MCF 10A (cell line): ENCODE data around the gene PHF20. TPM values are rescaled to one million over a fixed set of nuclear protein-coding genes. Genes with fewer than 3 reads are reported as not detected.
A peak's percentile ranks its signal among the peaks of the same experiment; 100 is the strongest.

Source experiments
- BruUV-seq: library from RNA; stranded (reverse); fragments of 400-500 nt; replicated peaks from 2 replicates; lab custom pipeline; 2021; lab: Mats Ljungman, UMichigan
- CTCF ChIA-PET: fragments of 300-600 bp; sonication (Branson Sonifier 250); formaldehyde crosslinking; extraction: SDS; loops from one replicate; lab custom pipeline; 2021; ENCODE audit warnings: antibody characterized with exemption, inconsistent platforms; lab: Yijun Ruan, JAX
- POLR2A ChIA-PET: fragments of 300-600, 350-650 bp; sonication (Branson Sonifier 250); formaldehyde crosslinking; extraction: SDS; loops from one replicate; lab custom pipeline; 2020; ENCODE audit warnings: antibody characterized with exemption, inconsistent platforms; lab: Yijun Ruan, JAX
- DNase-seq: peaks from one replicate; pipeline ENCODE4 v3.0.0-alpha.2; 2018; ENCODE audit not compliant: unreplicated experiment
- H3K27ac Mint-ChIP-seq: one replicate; pipeline ENCODE4 v1.8.0; 2022; ENCODE audit warnings: mild to moderate bottlenecking, low read depth, mixed read lengths; ENCODE audit not compliant: unreplicated experiment
- H3K27me3 Mint-ChIP-seq: one replicate; pipeline ENCODE4 v1.8.0; 2022; ENCODE audit warnings: mixed read lengths; ENCODE audit not compliant: insufficient read depth, unreplicated experiment
- H3K36me3 Mint-ChIP-seq: one replicate; pipeline ENCODE4 v1.8.0; 2022; ENCODE audit warnings: mild to moderate bottlenecking, moderate library complexity, mixed read lengths; ENCODE audit not compliant: insufficient read depth, unreplicated experiment
- H3K4me1 Mint-ChIP-seq: one replicate; pipeline ENCODE4 v1.8.0; 2022; ENCODE audit warnings: mixed read lengths; ENCODE audit not compliant: insufficient read depth, unreplicated experiment
- H3K4me3 Mint-ChIP-seq: one replicate; pipeline ENCODE4 v1.8.0; 2022; ENCODE audit warnings: mild to moderate bottlenecking, moderate library complexity, mixed read lengths; ENCODE audit not compliant: unreplicated experiment
- H3K9me3 Mint-ChIP-seq: one replicate; pipeline ENCODE4 v1.8.0; 2022; ENCODE audit warnings: mixed read lengths; ENCODE audit not compliant: unreplicated experiment
- intact Hi-C: fragments of 100-400 bp; cut with micrococcal nuclease; formaldehyde crosslinking; loops from 2 replicates; pipeline ENCODE4 v1.14.1; 2022
- total RNA-seq: library from RNA; stranded (reverse); gene quantifications from 2 replicates; pipeline ENCODE4 v1.2.3, GENCODE V29; 2022
- TF ChIP-seq, protein P1 (sequence below): fragments of 200-600 bp; IDR thresholded peaks from one replicate; pipeline ENCODE4 v1.8.0; 2022; ENCODE audit warnings: antibody characterized with exemption, mild to moderate bottlenecking; ENCODE audit not compliant: unreplicated experiment

The PHF20 gene
- total RNA-seq, 1 experiment from 2014 or later = 74.7 TPM

GRCh38 chr20:35871259-35871771, 99.5 kb downstream of the PHF20 start:
- TF ChIP-seq, protein P1, sequence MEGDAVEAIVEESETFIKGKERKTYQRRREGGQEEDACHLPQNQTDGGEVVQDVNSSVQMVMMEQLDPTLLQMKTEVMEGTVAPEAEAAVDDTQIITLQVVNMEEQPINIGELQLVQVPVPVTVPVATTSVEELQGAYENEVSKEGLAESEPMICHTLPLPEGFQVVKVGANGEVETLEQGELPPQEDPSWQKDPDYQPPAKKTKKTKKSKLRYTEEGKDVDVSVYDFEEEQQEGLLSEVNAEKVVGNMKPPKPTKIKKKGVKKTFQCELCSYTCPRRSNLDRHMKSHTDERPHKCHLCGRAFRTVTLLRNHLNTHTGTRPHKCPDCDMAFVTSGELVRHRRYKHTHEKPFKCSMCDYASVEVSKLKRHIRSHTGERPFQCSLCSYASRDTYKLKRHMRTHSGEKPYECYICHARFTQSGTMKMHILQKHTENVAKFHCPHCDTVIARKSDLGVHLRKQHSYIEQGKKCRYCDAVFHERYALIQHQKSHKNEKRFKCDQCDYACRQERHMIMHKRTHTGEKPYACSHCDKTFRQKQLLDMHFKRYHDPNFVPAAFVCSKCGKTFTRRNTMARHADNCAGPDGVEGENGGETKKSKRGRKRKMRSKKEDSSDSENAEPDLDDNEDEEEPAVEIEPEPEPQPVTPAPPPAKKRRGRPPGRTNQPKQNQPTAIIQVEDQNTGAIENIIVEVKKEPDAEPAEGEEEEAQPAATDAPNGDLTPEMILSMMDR = no peak
- intact Hi-C loops = no loop called here
- BruUV-seq = no TSS peak
- ChIA-PET CTCF (interaction anchor here (0.6 to 1.2 kb wide), 4 partner anchors 13 to 129 kb away, joined by 3 to 5 read pairs (median 3); partner anchors contain the start of gene RBM39), POLR2A (interaction anchor here (0.7 to 8.0 kb wide), 14 partner anchors 10 to 170 kb away, joined by 3 to 73 read pairs (median 4); partner anchors contain the start of genes PHF20, RBM39 and SCAND1)
- peaks cover 40% of the 10 kb centered on the region for H3K4me1 Mint-ChIP-seq
- H3K27me3 Mint-ChIP-seq = no peaks in the 10 kb centered on the region
- H3K9me3 Mint-ChIP-seq = no peaks in the 10 kb centered on the region
- peak; percentile 76 for DNase-seq
- H3K36me3 Mint-ChIP-seq = peaks cover 40% of the 10 kb centered on the region
- peak overlapping the region; percentile 95 for H3K27ac Mint-ChIP-seq
- H3K4me3 Mint-ChIP-seq = peak overlapping the region; percentile 67

GRCh38 chr20:35876033-35876320, 104.2 kb downstream of the PHF20 start:
- peaks cover 45% of the 10 kb centered on the region for H3K36me3 Mint-ChIP-seq
- CTCF ChIA-PET = interaction anchor here (0.6 to 2.6 kb wide), 5 partner anchors 9 to 78 kb away, joined by 3 to 27 read pairs (median 5); partner anchors contain the start of gene SCAND1
- TSS peak; percentile 81 for BruUV-seq
- TF ChIP-seq, protein P1 = no peak
- no peak for DNase-seq
- POLR2A ChIA-PET = interaction anchor here (0.6 to 4.4 kb wide), 23 partner anchors 8 to 730 kb away, joined by 3 to 116 read pairs (median 7); partner anchors contain the start of genes NFS1, PHF20, RAB5IF and RBM39
- peak overlapping the region; percentile 56 for H3K4me3 Mint-ChIP-seq
- H3K4me1 Mint-ChIP-seq = peaks cover 35% of the 10 kb centered on the region
- intact Hi-C loops = no loop called here
- peak overlapping the region; percentile 91 for H3K27ac Mint-ChIP-seq
- H3K9me3 Mint-ChIP-seq = no peaks in the 10 kb centered on the region
- no peaks in the 10 kb centered on the region for H3K27me3 Mint-ChIP-seq

- H3K9me3 Mint-ChIP-seq = no peaks in the 10 kb centered on the region
- no TSS peak for BruUV-seq
- peaks cover 42% of the 10 kb centered on the region for H3K36me3 Mint-ChIP-seq
- POLR2A ChIA-PET = interaction anchor here (0.6 to 12.0 kb wide), 6 partner anchors 9 to 137 kb away, joined by 3 to 326 read pairs (median 3); partner anchors contain the start of genes PHF20, RBM39 and SCAND1
- TF ChIP-seq, protein P1 = no peak
- H3K4me3 Mint-ChIP-seq = no peak overlapping the region
- no peak for DNase-seq
- peaks cover 25% of the 10 kb centered on the region for H3K4me1 Mint-ChIP-seq
- peak overlapping the region; percentile 12 for H3K27ac Mint-ChIP-seq
- no peaks in the 10 kb centered on the region for H3K27me3 Mint-ChIP-seq
- intact Hi-C loops = no loop called here
- CTCF ChIA-PET = interaction anchor here (0.7 kb wide), 1 partner anchor 28 kb away, joined by 3 read pairs; no protein-coding TSS in a partner anchor
These were observed 105.8 kb downstream of the PHF20 start for GRCh38 chr20:35877611-35878010.

DNA sequence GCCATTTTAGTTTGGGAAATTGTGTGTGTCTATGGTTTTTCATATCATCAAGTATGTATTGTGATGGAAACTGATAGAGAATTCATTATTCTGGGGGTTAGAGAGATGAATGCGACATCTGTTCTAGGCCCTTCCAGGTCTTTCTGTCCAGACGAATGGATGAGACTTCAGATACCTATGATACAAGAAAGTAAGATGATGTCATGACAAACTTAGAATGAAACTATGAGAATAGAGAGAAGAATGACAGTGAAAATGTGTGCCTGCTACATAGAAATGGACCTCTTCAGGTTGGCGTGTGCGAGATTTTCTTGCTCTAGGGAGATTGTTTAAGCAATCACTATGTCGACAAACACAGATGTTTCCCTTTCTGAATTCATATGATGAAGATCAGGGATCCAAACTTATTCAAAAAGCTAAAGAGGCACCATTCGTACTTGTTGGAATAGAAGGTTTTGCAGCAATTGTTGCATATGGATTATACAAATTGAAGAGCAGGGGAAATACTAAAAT, 106.4 kb downstream of the PHF20 start:
- ChIA-PET POLR2A (interaction anchor here (0.6 to 12.0 kb wide), 7 partner anchors 8 to 137 kb away, joined by 3 to 326 read pairs (median 3); partner anchors contain the start of genes PHF20, RBM39 and SCAND1), CTCF (interaction anchor here (0.7 kb wide), 1 partner anchor 29 kb away, joined by 3 read pairs; no protein-coding TSS in a partner anchor)
- H3K27me3 Mint-ChIP-seq = no peaks in the 10 kb centered on the region
- H3K27ac Mint-ChIP-seq = no peak overlapping the region
- intact Hi-C loops = no loop called here
- peaks cover 25% of the 10 kb centered on the region for H3K4me1 Mint-ChIP-seq
- no peaks in the 10 kb centered on the region for H3K9me3 Mint-ChIP-seq
- peaks cover 43% of the 10 kb centered on the region for H3K36me3 Mint-ChIP-seq
- no peak overlapping the region for H3K4me3 Mint-ChIP-seq
- no peak for DNase-seq
- BruUV-seq = no TSS peak
- TF ChIP-seq, protein P1 = no peak
